Testis (tissue), 3 donors: Measurements from ENCODE around the gene LSM14A. TPM values are rescaled to one million over a fixed set of nuclear protein-coding genes. Genes with fewer than 3 reads are reported as not detected.
"Not testable (repeated sequence)": the region's sequence is repeated elsewhere in the genome, so short reads cannot be mapped to it uniquely, and the experiment has no call there.

Experiments used
- DNase-seq: peaks from one replicate; pipeline ENCODE4 v3.0.0-alpha.2; 2019
- H3K27ac ChIP-seq, 2 donors: fragments of 200-600 bp; sonication (generic); one replicate each; pipeline ENCODE4 v1.5.1; 2019
- H3K27me3 ChIP-seq: fragments of 200-600 bp; sonication (generic); one replicate; pipeline ENCODE4 v1.5.1; 2019
- H3K36me3 ChIP-seq: fragments of 200-600 bp; sonication (generic); one replicate; pipeline ENCODE4 v1.5.1; 2017; ENCODE audit warnings: low read depth; ENCODE audit errors: missing control alignments
- H3K4me1 ChIP-seq: fragments of 200-600 bp; sonication (generic); one replicate; pipeline ENCODE4 v1.5.1; 2019
- H3K4me3 ChIP-seq, 2 donors: fragments of 200-600 bp; sonication (generic); one replicate each; pipeline ENCODE4 v1.5.1; 2017 to 2019
- H3K9me3 ChIP-seq: fragments of 200-600 bp; sonication (generic); one replicate; pipeline ENCODE4 v1.5.1; 2017
- POLR2A ChIP-seq: fragments of 450-650 bp; IDR thresholded peaks from one replicate; pipeline ENCODE4 v1.6.1; 2017; ENCODE audit warnings: antibody characterized with exemption, mild to moderate bottlenecking, moderate library complexity
- WGBS, 2 donors: methylation state at CpG; one replicate each; pipeline ENCODE4 v1.1.5; 2018; 5-methylcytosine and 5-hydroxymethylcytosine counted together
- intact Hi-C: fragments of 100-400 bp; cut with DNase I; formaldehyde crosslinking; loops from one replicate; pipeline ENCODE4 v1.15.1; 2023; ENCODE audit warnings: low total_unique reads
- polyA plus RNA-seq: library from polyadenylated mRNA; stranded (reverse); fragments of 350-450 nt; fragmentation: Illumina TruSeq; extraction: RNeasy Lipid Tissue Mini Kit (QIAGEN cat#74804); gene quantifications from one replicate; pipeline ENCODE4 v1.2.3, GENCODE V29; 2014; ENCODE audit warnings: low read depth, low replicate concordance; ENCODE audit not compliant: insufficient read depth
- total RNA-seq, 2 donors: library from RNA; depleted of rRNA; stranded (reverse); fragments of >200 nt; gene quantifications; one replicate each; pipeline ENCODE4 v1.2.3, GENCODE V29; 2016
- TF ChIP-seq, protein P1 (sequence below), 3 experiments: fragments of 450-650 bp in 2 of 3; fragments of 200-600 bp in 1 of 3; sonication (generic) in 1 of 3; IDR thresholded peaks; one replicate each; pipeline ENCODE4 v1.5.1; 2016 to 2019; ENCODE audit warnings: antibody characterized with exemption in 3 of 3, mild to moderate bottlenecking in 2 of 3, moderate library complexity in 1 of 3

Gene LSM14A
- total and polyA plus RNA-seq, 3 donors from 2014 or later: 122 to 192 (median 174) TPM

DNA sequence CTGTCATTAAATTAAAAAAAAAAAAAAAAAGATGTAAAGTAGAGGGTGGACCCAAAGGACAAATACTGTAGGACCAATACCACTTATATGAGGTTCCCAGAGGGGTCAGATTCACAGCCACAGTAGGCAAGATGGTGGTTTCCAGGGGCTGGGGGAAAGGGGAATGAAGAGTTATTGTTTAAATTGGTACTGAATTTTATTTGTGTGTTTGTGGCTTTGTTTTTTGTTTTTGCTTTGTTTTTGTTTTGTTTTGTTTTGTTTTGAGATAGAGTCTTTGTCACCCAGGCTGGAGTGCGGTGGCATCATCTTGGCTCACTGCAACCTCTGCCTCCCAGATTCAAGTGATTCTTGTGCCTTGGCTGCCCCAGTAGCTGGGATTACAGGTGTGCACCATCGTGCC, 17.9 kb upstream of the LSM14A start:
- Histone ChIP-seq H3K4me1 (no peaks in the 10 kb centered on the region), H3K27me3 (no peaks in the 10 kb centered on the region), H3K36me3 (no peaks in the 10 kb centered on the region), H3K9me3 (no peaks in the 10 kb centered on the region), H3K4me3 (no peak overlapping the region), H3K27ac (no peak overlapping the region)
- no peak for DNase-seq
- intact Hi-C loops: no loop called here
- 92 to 98% methylated on average over 2 of the region's 2 CpGs for WGBS, 2 donors
- TF ChIP-seq POLR2A: no peak
- TF ChIP-seq, protein P1, sequence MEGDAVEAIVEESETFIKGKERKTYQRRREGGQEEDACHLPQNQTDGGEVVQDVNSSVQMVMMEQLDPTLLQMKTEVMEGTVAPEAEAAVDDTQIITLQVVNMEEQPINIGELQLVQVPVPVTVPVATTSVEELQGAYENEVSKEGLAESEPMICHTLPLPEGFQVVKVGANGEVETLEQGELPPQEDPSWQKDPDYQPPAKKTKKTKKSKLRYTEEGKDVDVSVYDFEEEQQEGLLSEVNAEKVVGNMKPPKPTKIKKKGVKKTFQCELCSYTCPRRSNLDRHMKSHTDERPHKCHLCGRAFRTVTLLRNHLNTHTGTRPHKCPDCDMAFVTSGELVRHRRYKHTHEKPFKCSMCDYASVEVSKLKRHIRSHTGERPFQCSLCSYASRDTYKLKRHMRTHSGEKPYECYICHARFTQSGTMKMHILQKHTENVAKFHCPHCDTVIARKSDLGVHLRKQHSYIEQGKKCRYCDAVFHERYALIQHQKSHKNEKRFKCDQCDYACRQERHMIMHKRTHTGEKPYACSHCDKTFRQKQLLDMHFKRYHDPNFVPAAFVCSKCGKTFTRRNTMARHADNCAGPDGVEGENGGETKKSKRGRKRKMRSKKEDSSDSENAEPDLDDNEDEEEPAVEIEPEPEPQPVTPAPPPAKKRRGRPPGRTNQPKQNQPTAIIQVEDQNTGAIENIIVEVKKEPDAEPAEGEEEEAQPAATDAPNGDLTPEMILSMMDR (IDR thresholded peaks at IDR 0.05): no peak

DNA sequence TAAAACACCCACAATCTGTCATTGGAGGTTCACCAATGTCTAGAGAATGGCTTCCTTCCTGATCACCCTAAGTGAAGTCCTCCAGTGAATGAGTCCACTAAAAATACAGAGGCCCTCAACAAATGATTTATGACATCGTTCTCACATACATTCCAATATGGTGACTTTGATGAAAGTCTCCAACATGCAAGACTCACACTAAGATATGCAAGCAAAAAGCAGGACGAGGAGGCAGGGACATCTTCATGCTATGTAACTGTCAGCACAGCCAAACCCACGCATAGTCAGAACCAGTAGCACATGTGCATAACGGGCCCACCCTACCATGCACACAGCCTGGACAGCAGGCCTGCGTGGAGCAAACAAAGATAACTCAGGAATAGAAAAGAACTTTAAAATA, 16.6 kb upstream of the LSM14A start:
- WGBS, 2 donors: 89 to 91% methylated on average over 5 of the region's 5 CpGs
- H3K27ac ChIP-seq: no peak overlapping the region

DNA sequence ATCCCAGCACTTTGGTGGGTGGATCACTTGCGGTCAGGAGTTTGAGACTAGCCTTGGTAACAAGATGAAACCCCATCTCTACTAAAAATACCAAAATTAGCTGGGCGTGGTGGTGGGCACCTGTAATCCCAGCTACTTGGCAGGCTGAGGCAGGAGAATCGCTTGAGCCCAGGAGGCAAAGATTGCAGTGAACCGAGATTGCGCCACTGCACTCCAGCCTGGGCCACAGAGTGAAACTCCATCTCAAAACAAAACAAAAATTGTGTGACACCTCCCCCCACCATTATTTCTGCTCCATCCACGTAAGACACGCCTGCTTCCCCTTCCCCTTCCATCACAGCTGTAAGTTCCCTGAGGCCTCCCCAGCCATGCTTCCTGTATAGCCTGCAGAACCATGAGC, 13.3 kb upstream of the LSM14A start:
- 87 to 89% methylated on average over 7 of the region's 7 CpGs for WGBS, 2 donors
- H3K36me3 ChIP-seq, H3K9me3 ChIP-seq, H3K27me3 ChIP-seq, H3K4me1 ChIP-seq, H3K4me3 ChIP-seq, H3K27ac ChIP-seq, DNase-seq, intact Hi-C loops: not testable (repeated sequence)

More for the DNA sequence above, 16.6 kb upstream of the LSM14A start:
- intact Hi-C loops: no loop called here
- Histone ChIP-seq H3K36me3 (no peaks in the 10 kb centered on the region), H3K9me3 (no peaks in the 10 kb centered on the region), H3K4me3 (no peak overlapping the region), H3K27me3 (no peaks in the 10 kb centered on the region), H3K4me1 (no peaks in the 10 kb centered on the region)
- DNase-seq: no peak
- TF ChIP-seq POLR2A: no peak
- TF ChIP-seq, protein P1 (IDR thresholded peaks at IDR 0.05): no peak

DNA sequence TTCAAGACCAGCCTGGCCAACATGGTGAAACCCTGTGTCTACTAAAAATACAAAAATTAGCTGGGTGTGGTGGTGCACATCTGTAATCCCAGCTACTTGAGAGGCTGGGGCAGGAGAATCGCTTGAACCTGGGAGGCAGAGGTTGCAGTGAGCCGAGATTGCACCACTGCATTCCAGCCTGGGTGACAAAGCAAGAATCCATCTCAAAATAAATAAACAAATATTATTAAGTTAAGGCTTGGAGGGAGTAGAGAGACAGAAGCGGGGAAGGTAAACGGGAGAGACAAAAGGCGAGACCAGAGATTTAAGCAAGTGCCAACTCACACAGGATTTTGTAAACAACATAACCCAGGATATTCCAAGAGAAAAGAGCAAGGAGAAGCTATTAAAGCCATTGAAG, 12.8 kb upstream of the LSM14A start:
- intact Hi-C loops, DNase-seq, H3K9me3 ChIP-seq, H3K27ac ChIP-seq, H3K27me3 ChIP-seq, H3K36me3 ChIP-seq, H3K4me1 ChIP-seq, H3K4me3 ChIP-seq: not testable (repeated sequence)
- 93 to 94% methylated on average over 5 of the region's 5 CpGs for WGBS, 2 donors

DNA sequence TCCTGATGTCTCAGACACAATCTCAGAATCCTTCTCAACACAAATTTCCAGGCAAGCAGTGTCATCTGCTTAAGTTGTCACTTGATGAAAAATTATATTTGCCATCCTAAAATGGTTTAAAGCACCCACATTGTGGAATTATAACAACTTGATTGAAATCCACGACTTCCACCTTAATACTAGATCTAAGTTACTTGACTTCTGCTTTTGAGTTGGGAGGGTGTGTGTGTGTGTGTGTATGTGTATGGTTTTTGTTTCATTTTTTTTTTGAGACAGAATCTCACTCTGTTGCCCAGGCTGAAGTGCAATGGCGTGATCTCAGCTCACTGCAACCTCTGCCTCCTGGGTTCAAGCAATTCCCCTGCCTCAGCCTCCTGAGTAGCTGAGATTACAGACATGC, 10.4 kb upstream of the LSM14A start:
- H3K9me3 ChIP-seq, H3K36me3 ChIP-seq, H3K27ac ChIP-seq, H3K27me3 ChIP-seq, DNase-seq, intact Hi-C loops, H3K4me3 ChIP-seq, H3K4me1 ChIP-seq: not testable (repeated sequence)
- WGBS, 2 donors: 77 to 85% methylated on average over 2 of the region's 2 CpGs

DNA sequence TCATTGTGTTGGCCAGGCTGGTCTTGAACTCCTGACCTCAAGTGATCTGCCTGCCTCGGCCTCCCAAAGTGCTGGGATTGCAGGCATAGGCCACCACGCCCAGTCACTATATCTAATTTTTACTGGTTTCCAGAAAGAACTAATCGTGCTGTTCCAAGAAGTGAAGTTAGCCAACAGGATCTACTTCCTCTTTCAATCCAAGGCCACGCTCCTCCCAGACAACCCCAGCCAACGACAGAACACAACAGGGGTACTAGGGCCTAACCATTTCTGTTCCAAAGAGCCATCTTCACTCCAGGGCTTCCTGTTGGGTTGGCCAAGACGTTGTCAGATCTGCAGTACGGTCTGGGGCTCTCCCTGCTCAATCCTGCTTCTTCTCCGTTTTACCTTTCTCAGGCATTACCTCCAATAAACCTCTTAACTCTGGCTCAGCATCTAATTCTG, 7.0 kb upstream of the LSM14A start:
- H3K4me3 ChIP-seq: no peak overlapping the region
- TF ChIP-seq, protein P1 (IDR thresholded peaks at IDR 0.05): no peak
- TF ChIP-seq POLR2A: no peak
- no peaks in the 10 kb centered on the region for H3K9me3 ChIP-seq
- intact Hi-C loops: no loop called here
- DNase-seq: no peak
- H3K27ac ChIP-seq: no peak overlapping the region
- no peaks in the 10 kb centered on the region for H3K4me1 ChIP-seq
- no peaks in the 10 kb centered on the region for H3K27me3 ChIP-seq
- H3K36me3 ChIP-seq: no peaks in the 10 kb centered on the region
- 78 to 83% methylated on average over 7 to 8 of the region's 8 CpGs for WGBS, 2 donors

DNA sequence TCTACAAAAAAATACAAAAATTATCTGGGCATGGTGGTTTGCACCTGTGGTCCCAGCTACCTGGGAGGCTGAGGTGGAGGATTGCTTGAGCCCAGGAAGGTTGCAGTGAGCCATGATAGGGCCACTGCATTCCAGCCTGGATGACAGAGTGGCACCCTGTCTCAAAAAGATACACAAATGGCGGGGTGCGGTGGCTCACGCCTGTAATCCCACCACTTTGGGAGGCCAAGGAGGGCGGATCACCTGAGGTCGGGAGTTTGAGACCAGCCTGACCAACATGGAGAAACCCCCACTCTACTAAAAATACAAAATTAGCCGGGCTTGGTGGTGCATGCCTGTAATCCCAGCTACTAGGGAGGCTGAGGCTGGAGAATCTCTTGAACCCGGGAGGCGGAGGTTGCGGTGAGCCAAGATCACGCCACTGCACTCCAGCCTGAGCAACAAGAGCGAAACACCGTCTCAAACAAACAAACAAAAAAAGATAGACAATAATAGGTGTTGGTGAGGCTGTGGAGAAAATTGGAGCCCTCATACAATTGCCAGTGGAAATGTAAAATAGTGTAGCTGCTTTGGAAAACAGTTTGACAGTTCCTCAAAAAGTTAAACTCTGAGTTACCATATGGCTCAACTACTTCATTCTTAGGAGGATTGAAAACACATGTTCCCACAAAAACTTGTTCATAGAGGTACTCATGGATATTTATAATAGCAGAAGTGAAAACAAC, 2.7 kb upstream of the LSM14A start:
- H3K27ac ChIP-seq, H3K4me3 ChIP-seq, intact Hi-C loops, DNase-seq, H3K36me3 ChIP-seq, H3K9me3 ChIP-seq, H3K27me3 ChIP-seq: not testable (repeated sequence)
- H3K4me1 ChIP-seq: peaks cover 12% of the 10 kb centered on the region
- 93% methylated on average over 12 of the region's 12 CpGs for WGBS, 2 donors
